ENCODE measurements around the gene MYO16.
"Not testable (repeated sequence)": the region's sequence is repeated elsewhere in the genome, so short reads cannot be mapped to it uniquely, and the experiment has no call there.

MYO16 gene

GRCh38 chr13:109072505-109072904 is 443.1 kb downstream of the MYO16 start:
- DNase-seq (ENCODE audit: low spot score), result no peak

- no peak for DNase-seq (ENCODE audit: low spot score)
Measured at GRCh38 chr13:109074436-109074835, 445.0 kb downstream of the MYO16 start.

- DNase-seq (ENCODE audit: low spot score), result no peak
Measured at GRCh38 chr13:109074853-109075252, 445.4 kb downstream of the MYO16 start.

GRCh38 chr13:109087916-109088623 is 458.7 kb downstream of the MYO16 start:
- no peak for DNase-seq (ENCODE audit: low spot score)

- no peak for DNase-seq (ENCODE audit: low spot score)
Measured at GRCh38 chr13:109088624-109088917, 459.2 kb downstream of the MYO16 start.

- no peak for DNase-seq (ENCODE audit: low spot score)
Measured at GRCh38 chr13:109090796-109091195, 461.4 kb downstream of the MYO16 start.

- no peak for DNase-seq (ENCODE audit: low spot score)
Measured at GRCh38 chr13:109091249-109091648, 461.8 kb downstream of the MYO16 start.

- not testable (repeated sequence) for DNase-seq (ENCODE audit: low spot score)
Measured at GRCh38 chr13:109092186-109092585, 462.8 kb downstream of the MYO16 start.

GRCh38 chr13:109093998-109094397 is 464.6 kb downstream of the MYO16 start:
- DNase-seq (ENCODE audit: low spot score), result no peak

- no peak for DNase-seq (ENCODE audit: low spot score)
Measured at GRCh38 chr13:109095126-109095525, 465.7 kb downstream of the MYO16 start.

GRCh38 chr13:109096101-109096500 is 466.7 kb downstream of the MYO16 start:
- no peak for DNase-seq (ENCODE audit: low spot score)

- DNase-seq (ENCODE audit: low spot score), result no peak
Measured at GRCh38 chr13:109100705-109101304, 471.4 kb downstream of the MYO16 start.

GRCh38 chr13:109101550-109102144 is 472.2 kb downstream of the MYO16 start:
- no peak for DNase-seq (ENCODE audit: low spot score)

- DNase-seq (ENCODE audit: low spot score), result no peak
Measured at GRCh38 chr13:109105899-109106298, 476.5 kb downstream of the MYO16 start.

GRCh38 chr13:109110159-109110558 is 480.7 kb downstream of the MYO16 start:
- no peak for DNase-seq (ENCODE audit: low spot score)

GRCh38 chr13:109111141-109111540 is 481.7 kb downstream of the MYO16 start:
- DNase-seq (ENCODE audit: low spot score), result no peak

- no peak for DNase-seq (ENCODE audit: low spot score)
Measured at GRCh38 chr13:109113427-109113826, 484.0 kb downstream of the MYO16 start.

GRCh38 chr13:109114162-109114561 is 484.8 kb downstream of the MYO16 start:
- DNase-seq (ENCODE audit: low spot score), result no peak

- no peak for DNase-seq (ENCODE audit: low spot score)
Measured at GRCh38 chr13:109114991-109115390, 485.6 kb downstream of the MYO16 start.

GRCh38 chr13:109118521-109118920 is 489.1 kb downstream of the MYO16 start:
- peak; percentile 16 for DNase-seq (ENCODE audit: low spot score)

GRCh38 chr13:109119896-109120295 is 490.5 kb downstream of the MYO16 start:
- DNase-seq (ENCODE audit: low spot score), result no peak

- DNase-seq (ENCODE audit: low spot score), result no peak
Measured at GRCh38 chr13:109121826-109122225, 492.4 kb downstream of the MYO16 start.

- DNase-seq (ENCODE audit: low spot score), result no peak
Measured at GRCh38 chr13:109123971-109124370, 494.6 kb downstream of the MYO16 start.

GRCh38 chr13:109126178-109126577 is 496.8 kb downstream of the MYO16 start:
- no peak for DNase-seq (ENCODE audit: low spot score)
